CD14-positive monocyte (primary cell): ENCODE measurements around the gene SCP2. TPM values are rescaled to one million over a fixed set of nuclear protein-coding genes. Genes with fewer than 3 reads are reported as not detected.

Experiments used
- DNase-seq, 3 donors: peaks; one replicate each; pipeline ENCODE4 v3.0.0-alpha.2; 2011 to 2022
- H2AFZ ChIP-seq: 2 replicates; pipeline ENCODE4 v1.6.0; 2012; ENCODE audit warnings: mild to moderate bottlenecking, low read depth, low read length, inconsistent platforms; ENCODE audit not compliant: insufficient read depth, poor library complexity, severe bottlenecking
- H3K27ac ChIP-seq, 2 donors: 1 replicate in 1 of 2; 2 replicates in 1 of 2; pipeline ENCODE4 v1.5.1; 2012 to 2013; ENCODE audit warnings: low read length in 2 of 2, control low read depth in 1 of 2, inconsistent platforms in 1 of 2, low read depth in 1 of 2, mild to moderate bottlenecking in 1 of 2
- H3K27me3 ChIP-seq, 2 donors: one replicate each; pipeline versions ENCODE4 v1.6.0 to v1.6.1; 2011 to 2013; ENCODE audit warnings: low read length in 2 of 2; ENCODE audit not compliant: control insufficient read depth in 2 of 2, insufficient read depth in 2 of 2
- H3K36me3 ChIP-seq, 2 donors: replicated peaks in 1 of 2; 1 replicate in 1 of 2; 2 replicates in 1 of 2; pipeline versions ENCODE4 v1.5.1 to v1.6.1; 2012 to 2013; ENCODE audit warnings: low read length in 2 of 2, control low read depth in 1 of 2, inconsistent platforms in 1 of 2, mild to moderate bottlenecking in 1 of 2; ENCODE audit not compliant: insufficient read depth in 2 of 2, control insufficient read depth in 1 of 2
- H3K4me1 ChIP-seq, 2 donors: 1 replicate in 1 of 2; 2 replicates in 1 of 2; pipeline versions ENCODE4 v1.5.1 to v1.6.1; 2012 to 2013; ENCODE audit warnings: low read length in 2 of 2, control low read depth in 1 of 2, inconsistent platforms in 1 of 2, mild to moderate bottlenecking in 1 of 2, moderate library complexity in 1 of 2; ENCODE audit not compliant: insufficient read depth in 2 of 2, control insufficient read depth in 1 of 2
- H3K4me2 ChIP-seq: replicated peaks from 2 replicates; pipeline ENCODE3; 2012; ENCODE audit warnings: low read length, moderate library complexity, mild to moderate bottlenecking; ENCODE audit not compliant: poor library complexity, severe bottlenecking; ENCODE audit errors: extremely low read depth
- H3K4me3 ChIP-seq, 3 experiments: fragments of 200-600 bp in 1 of 3; sonication (generic) in 1 of 3; replicated peaks in 1 of 3; 1 replicate in 2 of 3; 2 replicates in 1 of 3; pipeline ENCODE4 v1.5.1; 2011 to 2013; ENCODE audit warnings: low read length in 3 of 3, mild to moderate bottlenecking in 3 of 3, control low read depth in 2 of 3, low read depth in 2 of 3, inconsistent platforms in 1 of 3, moderate library complexity in 1 of 3
- H3K79me2 ChIP-seq: 2 replicates; pipeline ENCODE4 v1.6.0; 2012; ENCODE audit warnings: mild to moderate bottlenecking, control low read depth, inconsistent platforms, low read length, moderate library complexity; ENCODE audit not compliant: insufficient read depth
- H3K9ac ChIP-seq: 2 replicates; pipeline ENCODE4 v1.6.0; 2017; ENCODE audit warnings: low read length, mild to moderate bottlenecking; ENCODE audit not compliant: insufficient read depth, poor library complexity, severe bottlenecking
- H3K9me3 ChIP-seq, 2 donors: replicated peaks in 1 of 2; 1 replicate in 1 of 2; 2 replicates in 1 of 2; pipeline versions ENCODE4 v1.5.1 to v1.6.1; 2012 to 2013; ENCODE audit warnings: low read length in 2 of 2, control low read depth in 1 of 2; ENCODE audit not compliant: control insufficient read depth in 1 of 2, insufficient read depth in 1 of 2
- H4K20me1 ChIP-seq: 2 replicates; pipeline ENCODE4 v1.6.0; 2012; ENCODE audit warnings: mild to moderate bottlenecking, low read length, control low read depth, moderate library complexity; ENCODE audit not compliant: insufficient read depth
- H3K27ac Mint-ChIP-seq, 7 donors: one replicate each; pipeline ENCODE4 v1.8.0; 2020; ENCODE audit warnings: mild to moderate bottlenecking in 7 of 7, mixed read lengths in 7 of 7, moderate library complexity in 6 of 7, inconsistent platforms in 2 of 7
- H3K27me3 Mint-ChIP-seq, 3 donors: one replicate each; pipeline ENCODE4 v1.8.0; 2021 to 2022; ENCODE audit warnings: low read depth in 3 of 3, mild to moderate bottlenecking in 3 of 3, mixed read lengths in 3 of 3, moderate library complexity in 3 of 3, inconsistent platforms in 1 of 3
- H3K36me3 Mint-ChIP-seq, 2 donors: one replicate each; pipeline ENCODE4 v1.8.0; 2020; ENCODE audit warnings: mixed read lengths in 2 of 2, inconsistent platforms in 1 of 2, mild to moderate bottlenecking in 1 of 2
- H3K4me1 Mint-ChIP-seq: one replicate; pipeline ENCODE4 v1.8.0; 2020; ENCODE audit warnings: mild to moderate bottlenecking, mixed read lengths
- H3K4me3 Mint-ChIP-seq, 2 donors: one replicate each; pipeline ENCODE4 v1.8.0; 2020; ENCODE audit warnings: mild to moderate bottlenecking in 2 of 2, mixed read lengths in 2 of 2, moderate library complexity in 1 of 2
- H3K9me3 Mint-ChIP-seq, 7 donors: one replicate each; pipeline ENCODE4 v1.8.0; 2020 to 2022; ENCODE audit warnings: mixed read lengths in 7 of 7, mild to moderate bottlenecking in 6 of 7, moderate library complexity in 6 of 7, inconsistent platforms in 2 of 7
- CTCF ChIP-seq: fragments of 200-600 bp; IDR thresholded peaks from one replicate; pipeline ENCODE4 v1.8.0; 2022; ENCODE audit warnings: antibody characterized with exemption, mild to moderate bottlenecking
- WGBS: methylation state at CpG from one replicate; pipeline ENCODE4 v1.1.5; 2013; ENCODE audit warnings: missing lambda C conversion rate; ENCODE audit not compliant: insufficient coverage; 5-methylcytosine and 5-hydroxymethylcytosine counted together
- intact Hi-C, 2 donors: fragments of 100-400 bp; cut with micrococcal nuclease; formaldehyde crosslinking; loops; one replicate each; pipeline versions ENCODE4 v1.15.0 to v1.15.1; 2023
- polyA plus RNA-seq, 3 donors: library from polyadenylated mRNA; depleted of rRNA in 1 of 3; unstranded in 2 of 3; stranded (reverse) in 1 of 3; fragments of 300-500 nt in 2 of 3; fragments of >200 nt in 1 of 3; fragmentation: Illumina TruSeq in 2 of 3; gene quantifications; 1 replicate in 2 of 3; 2 replicates in 1 of 3; pipeline ENCODE4 v1.2.3, GENCODE V29; 2012 to 2021

SCP2 gene
- polyA plus RNA-seq, 3 donors = 56.3 to 197 (median 156) TPM

GRCh38 chr1:53066891-53067738 lies 140.0 kb downstream of the SCP2 start:
- 94% methylated on average over 6 of the region's 13 CpGs for WGBS
- H3K4me1 Mint-ChIP-seq = peaks cover 3% of the 10 kb centered on the region

GRCh38 chr1:53067886-53068285 lies 140.8 kb downstream of the SCP2 start:
- Histone ChIP-seq H2AFZ (no peak overlapping the region), H3K9me3 (peaks cover 0 to 7% of the 10 kb centered on the region in 2 donors), H3K4me2 (no peak overlapping the region), H4K20me1 (no peaks in the 10 kb centered on the region), H3K27ac (no peak overlapping the region), H3K4me1 (no peaks in the 10 kb centered on the region), H3K27me3 (peaks cover 11 to 15% of the 10 kb centered on the region in 2 donors), H3K79me2 (no peaks in the 10 kb centered on the region), H3K9ac (no peak overlapping the region), H3K4me3 (no peak overlapping the region), H3K36me3 (no peaks in the 10 kb centered on the region)
- H3K4me3 Mint-ChIP-seq = no peak overlapping the region
- intact Hi-C loops = no loop called here
- no peak for TF ChIP-seq CTCF
- H3K36me3 Mint-ChIP-seq = no peaks in the 10 kb centered on the region
- WGBS = no CpG with 5 or more reads among the region's 2 CpGs
- H3K9me3 Mint-ChIP-seq = peaks cover 0 to 2% (median 0%) of the 10 kb centered on the region in 7 donors
- no peak overlapping the region for H3K27ac Mint-ChIP-seq
- no peaks in the 10 kb centered on the region for H3K4me1 Mint-ChIP-seq
- DNase-seq = no peak
- H3K27me3 Mint-ChIP-seq = peaks cover 13 to 18% (median 18%) of the 10 kb centered on the region in 3 donors

More at GRCh38 chr1:53066891-53067738, 140.0 kb downstream of the SCP2 start:
- Histone ChIP-seq H2AFZ (no peak overlapping the region), H3K4me3 (no peak overlapping the region), H3K36me3 (no peaks in the 10 kb centered on the region), H3K27ac (no peak overlapping the region), H3K27me3 (peaks cover 15 to 22% of the 10 kb centered on the region in 2 donors), H3K4me2 (no peak overlapping the region), H3K9me3 (peaks cover 0 to 9% of the 10 kb centered on the region in 2 donors), H3K79me2 (no peaks in the 10 kb centered on the region), H3K4me1 (no peaks in the 10 kb centered on the region), H4K20me1 (no peaks in the 10 kb centered on the region), H3K9ac (no peak overlapping the region)
- Mint-ChIP-seq H3K27ac (no peak overlapping the region), H3K27me3 (peaks cover 19 to 25% (median 22%) of the 10 kb centered on the region in 3 donors), H3K4me3 (no peak overlapping the region), H3K9me3 (peaks cover 0 to 3% (median 0%) of the 10 kb centered on the region in 7 donors), H3K36me3 (no peaks in the 10 kb centered on the region)
- intact Hi-C loops = no loop called here
- DNase-seq = no peak
- no peak for TF ChIP-seq CTCF
